ENCODE data around the gene GPR153.
"Not testable (repeated sequence)": the region's sequence is repeated elsewhere in the genome, so short reads cannot be mapped to it uniquely, and the experiment has no call there.

Gene GPR153

GRCh38 chr1:6260961-6261614, at the start of gene GPR153:
GPR153 (minus strand) TSS chr1:6261098; CDS start chr1:6254905, 6,193 bp downstream.
- FAIRE-seq, result no peak
- peak; percentile 73 for DNase-seq (ENCODE audit: insufficient read length, low spot score)

GRCh38 chr1:6310116-6310848, 49.4 kb upstream of the GPR153 start:
- DNase-seq (ENCODE audit: insufficient read length, low spot score), result no peak
- no peak for FAIRE-seq

GRCh38 chr1:6309564-6309963, 48.7 kb upstream of the GPR153 start:
- no peak for FAIRE-seq

GRCh38 chr1:6308449-6308848, 47.6 kb upstream of the GPR153 start:
- DNase-seq (ENCODE audit: insufficient read length, low spot score) (no peak), FAIRE-seq (no peak)

More at GRCh38 chr1:6309564-6309963, 48.7 kb upstream of the GPR153 start:
- no peak for DNase-seq (ENCODE audit: insufficient read length, low spot score)

GRCh38 chr1:6307682-6308081, 46.8 kb upstream of the GPR153 start:
- FAIRE-seq, result not testable (repeated sequence)

GRCh38 chr1:6307099-6307498, 46.2 kb upstream of the GPR153 start:
- FAIRE-seq, result no peak
- DNase-seq (ENCODE audit: insufficient read length, low spot score), result no peak

More at GRCh38 chr1:6307682-6308081, 46.8 kb upstream of the GPR153 start:
- DNase-seq (ENCODE audit: insufficient read length, low spot score), result not testable (repeated sequence)

- FAIRE-seq (no peak), DNase-seq (ENCODE audit: insufficient read length, low spot score) (no peak)
These were observed 42.6 kb upstream of the GPR153 start for GRCh38 chr1:6303397-6304012.

- FAIRE-seq, result no peak
- no peak for DNase-seq (ENCODE audit: insufficient read length, low spot score)
These were observed 41.7 kb upstream of the GPR153 start for GRCh38 chr1:6302568-6302967.

GRCh38 chr1:6301526-6301925, 40.6 kb upstream of the GPR153 start:
- DNase-seq (ENCODE audit: insufficient read length, low spot score) (no peak), FAIRE-seq (no peak)

- DNase-seq (ENCODE audit: insufficient read length, low spot score), result no peak
- FAIRE-seq, result no peak
These were observed 39.6 kb upstream of the GPR153 start for GRCh38 chr1:6300342-6301048.

GRCh38 chr1:6299557-6300165, 38.8 kb upstream of the GPR153 start:
- no peak for DNase-seq (ENCODE audit: insufficient read length, low spot score)
- no peak for FAIRE-seq

GRCh38 chr1:6298940-6299465, 38.1 kb upstream of the GPR153 start:
- no peak for DNase-seq (ENCODE audit: insufficient read length, low spot score)
- no peak for FAIRE-seq

GRCh38 chr1:6298530-6298929, 37.6 kb upstream of the GPR153 start:
- DNase-seq (ENCODE audit: insufficient read length, low spot score) (no peak), FAIRE-seq (no peak)

- no peak for DNase-seq (ENCODE audit: insufficient read length, low spot score)
- FAIRE-seq, result no peak
These were observed 35.0 kb upstream of the GPR153 start for GRCh38 chr1:6295910-6296309.

GRCh38 chr1:6294890-6295556, 34.1 kb upstream of the GPR153 start:
- no peak for FAIRE-seq
- no peak for DNase-seq (ENCODE audit: insufficient read length, low spot score)

- DNase-seq (ENCODE audit: insufficient read length, low spot score) (no peak), FAIRE-seq (no peak)
These were observed 33.4 kb upstream of the GPR153 start for GRCh38 chr1:6294080-6294889.

GRCh38 chr1:6292102-6292501, 31.2 kb upstream of the GPR153 start:
- FAIRE-seq (no peak), DNase-seq (ENCODE audit: insufficient read length, low spot score) (no peak)

GRCh38 chr1:6288665-6289064, 27.8 kb upstream of the GPR153 start:
- DNase-seq (ENCODE audit: insufficient read length, low spot score), result no peak
- no peak for FAIRE-seq

GRCh38 chr1:6288026-6288425, 27.1 kb upstream of the GPR153 start:
- no peak for FAIRE-seq
- DNase-seq (ENCODE audit: insufficient read length, low spot score), result no peak
